SH-SY5Y (cell line): ENCODE measurements around the gene C1QTNF5.

Experiments used
- GATA2 ChIP-seq: IDR thresholded peaks from 2 replicates; pipeline ENCODE4 v1.6.1; 2011; ENCODE audit warnings: mild to moderate bottlenecking, low read depth, low read length
- GATA3 ChIP-seq: IDR thresholded peaks from 2 replicates; pipeline ENCODE4 v1.6.1; 2011; ENCODE audit warnings: low read depth, mild to moderate bottlenecking, low read length, moderate library complexity

GRCh38 chr11:119322921-119323531, 17.7 kb downstream of the C1QTNF5 start:
- TF ChIP-seq GATA3 (no peak), GATA2 (no peak)
